VCaP (cell line): Measurements from ENCODE around the gene MARVELD2.

Experiments
- H3K27ac ChIP-seq: fragments of 450-650 bp; 2 replicates; pipeline ENCODE4 v1.5.1; 2017
- TF ChIP-seq, protein P1 (sequence below): fragments of 450-650 bp; conservative IDR thresholded peaks from 2 replicates; pipeline ENCODE4 v1.5.1; 2017; ENCODE audit warnings: mild to moderate bottlenecking, moderate library complexity

Gene MARVELD2

DNA sequence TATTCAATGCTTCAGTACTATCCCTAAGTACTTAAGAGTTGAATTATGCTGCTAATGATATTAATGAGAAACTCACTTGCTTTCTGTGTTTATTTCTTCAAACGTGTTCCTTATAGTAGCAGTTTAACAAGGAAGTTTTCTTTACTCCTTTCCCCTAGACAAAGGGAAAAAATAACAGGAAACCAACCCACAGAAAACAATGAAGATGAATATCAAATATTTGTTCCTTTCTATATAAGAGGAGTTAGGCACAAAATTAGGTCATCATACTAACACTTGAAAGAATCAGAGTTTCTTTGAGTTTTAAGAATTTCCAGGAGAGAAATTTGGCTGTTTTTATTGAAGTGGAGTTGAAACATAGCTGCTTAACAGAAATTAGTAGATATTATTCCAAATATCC is 62.3 kb downstream of the MARVELD2 start:
- H3K27ac ChIP-seq, result peak overlapping the region; percentile 59
- TF ChIP-seq, protein P1, sequence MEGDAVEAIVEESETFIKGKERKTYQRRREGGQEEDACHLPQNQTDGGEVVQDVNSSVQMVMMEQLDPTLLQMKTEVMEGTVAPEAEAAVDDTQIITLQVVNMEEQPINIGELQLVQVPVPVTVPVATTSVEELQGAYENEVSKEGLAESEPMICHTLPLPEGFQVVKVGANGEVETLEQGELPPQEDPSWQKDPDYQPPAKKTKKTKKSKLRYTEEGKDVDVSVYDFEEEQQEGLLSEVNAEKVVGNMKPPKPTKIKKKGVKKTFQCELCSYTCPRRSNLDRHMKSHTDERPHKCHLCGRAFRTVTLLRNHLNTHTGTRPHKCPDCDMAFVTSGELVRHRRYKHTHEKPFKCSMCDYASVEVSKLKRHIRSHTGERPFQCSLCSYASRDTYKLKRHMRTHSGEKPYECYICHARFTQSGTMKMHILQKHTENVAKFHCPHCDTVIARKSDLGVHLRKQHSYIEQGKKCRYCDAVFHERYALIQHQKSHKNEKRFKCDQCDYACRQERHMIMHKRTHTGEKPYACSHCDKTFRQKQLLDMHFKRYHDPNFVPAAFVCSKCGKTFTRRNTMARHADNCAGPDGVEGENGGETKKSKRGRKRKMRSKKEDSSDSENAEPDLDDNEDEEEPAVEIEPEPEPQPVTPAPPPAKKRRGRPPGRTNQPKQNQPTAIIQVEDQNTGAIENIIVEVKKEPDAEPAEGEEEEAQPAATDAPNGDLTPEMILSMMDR, result no peak

DNA sequence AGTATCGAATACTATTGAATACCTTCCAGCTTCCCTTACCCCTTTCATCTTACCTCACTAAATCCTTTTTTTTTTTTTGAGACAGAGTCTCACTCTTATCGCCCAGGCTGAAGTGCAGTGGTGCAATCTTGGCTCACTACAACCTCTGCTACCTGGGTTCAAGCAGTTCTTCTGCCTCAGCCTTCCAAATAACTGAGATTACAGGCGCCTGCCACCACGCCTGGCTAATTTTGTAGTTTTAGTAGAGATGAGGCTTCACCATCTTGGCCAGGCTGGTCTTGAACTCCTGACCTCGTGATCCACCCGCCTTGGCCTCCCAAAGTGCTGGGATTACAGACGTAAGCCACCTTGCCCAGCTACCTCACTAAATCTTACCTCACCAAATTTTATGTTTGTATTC is 63.4 kb downstream of the MARVELD2 start:
- peak overlapping the region; percentile 59 for H3K27ac ChIP-seq

DNA sequence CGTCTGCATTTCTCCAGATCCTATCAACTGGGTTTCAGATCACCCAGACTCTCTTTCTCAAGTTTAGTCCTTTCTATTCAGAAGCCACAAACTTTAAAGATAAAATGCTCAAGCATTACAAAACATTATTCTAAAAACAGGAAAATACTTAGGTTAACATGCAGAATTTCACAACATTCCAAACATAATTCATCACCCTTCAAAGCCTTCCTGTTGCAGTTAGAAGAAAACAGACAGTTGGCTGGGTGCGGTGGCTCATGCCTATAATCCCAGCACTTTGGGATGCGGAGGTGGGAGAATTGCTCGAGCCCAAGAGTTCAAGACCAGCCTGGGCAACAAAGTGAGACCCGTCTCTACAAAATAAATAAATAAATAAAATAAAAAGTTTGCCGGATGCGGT is 70.0 kb downstream of the MARVELD2 start:
- H3K27ac ChIP-seq, result no peak overlapping the region

DNA sequence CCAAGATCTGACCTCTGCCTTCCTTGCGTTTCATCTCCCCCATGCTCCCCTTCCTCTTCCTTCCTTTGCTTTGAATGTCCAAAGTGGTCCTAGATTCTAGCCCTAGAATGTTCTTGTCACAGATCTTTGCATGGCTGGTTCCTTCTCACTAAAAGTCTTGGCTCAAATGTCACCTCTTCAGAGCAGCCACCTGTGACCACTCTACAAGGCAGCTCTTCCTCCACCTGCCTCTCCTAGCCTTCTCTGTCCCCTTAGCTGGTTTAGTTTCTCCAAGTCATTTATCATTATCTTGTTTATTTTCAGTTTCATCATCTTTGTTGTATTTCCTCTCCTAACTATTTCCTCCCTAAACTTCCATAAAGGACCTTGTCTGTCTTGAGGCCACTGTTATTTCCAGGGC is 70.6 kb downstream of the MARVELD2 start:
- no peak overlapping the region for H3K27ac ChIP-seq
- TF ChIP-seq, protein P1, result no peak

More for the DNA sequence above, 70.0 kb downstream of the MARVELD2 start:
- TF ChIP-seq, protein P1, result no peak

DNA sequence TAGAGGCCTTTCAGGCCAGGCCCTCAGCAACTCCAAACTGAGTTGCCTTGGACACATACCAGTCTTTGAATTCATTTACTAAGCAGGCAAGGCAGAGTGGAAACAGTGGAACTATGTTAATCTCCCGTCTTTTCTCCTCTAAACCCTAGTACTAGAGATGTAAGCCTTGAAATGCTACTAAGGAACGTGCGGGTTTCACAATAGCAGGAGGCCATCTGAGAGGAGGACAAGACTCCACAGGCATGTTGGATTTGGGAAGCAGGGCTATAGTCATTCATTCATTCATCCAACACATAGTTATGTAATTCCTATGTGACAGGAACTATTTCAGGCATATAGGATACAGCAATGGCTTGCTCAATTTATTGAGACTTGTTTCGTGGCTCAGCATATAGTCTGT is 74.3 kb downstream of the MARVELD2 start:
- H3K27ac ChIP-seq, result no peak overlapping the region
- TF ChIP-seq, protein P1, result no peak

DNA sequence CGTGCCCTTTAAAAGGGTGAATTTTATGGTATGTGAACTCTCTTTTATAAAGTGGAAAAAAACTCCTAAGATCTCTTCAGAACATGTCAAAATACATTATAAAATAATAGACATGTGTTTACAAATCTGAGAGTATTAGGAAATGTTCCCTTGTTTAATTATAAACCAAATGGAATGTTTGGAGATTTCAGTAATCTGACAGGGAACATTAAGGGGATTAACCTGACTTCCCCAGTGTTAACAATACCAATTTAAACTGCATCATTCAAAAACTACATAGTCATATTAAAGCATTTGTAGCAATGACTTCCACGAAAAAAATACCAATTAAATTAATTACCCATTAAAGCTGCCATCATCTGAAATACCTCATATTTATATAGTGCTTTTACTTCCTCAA is 76.1 kb downstream of the MARVELD2 start:
- peak overlapping the region; percentile 96 for H3K27ac ChIP-seq
- TF ChIP-seq, protein P1, result no peak

DNA sequence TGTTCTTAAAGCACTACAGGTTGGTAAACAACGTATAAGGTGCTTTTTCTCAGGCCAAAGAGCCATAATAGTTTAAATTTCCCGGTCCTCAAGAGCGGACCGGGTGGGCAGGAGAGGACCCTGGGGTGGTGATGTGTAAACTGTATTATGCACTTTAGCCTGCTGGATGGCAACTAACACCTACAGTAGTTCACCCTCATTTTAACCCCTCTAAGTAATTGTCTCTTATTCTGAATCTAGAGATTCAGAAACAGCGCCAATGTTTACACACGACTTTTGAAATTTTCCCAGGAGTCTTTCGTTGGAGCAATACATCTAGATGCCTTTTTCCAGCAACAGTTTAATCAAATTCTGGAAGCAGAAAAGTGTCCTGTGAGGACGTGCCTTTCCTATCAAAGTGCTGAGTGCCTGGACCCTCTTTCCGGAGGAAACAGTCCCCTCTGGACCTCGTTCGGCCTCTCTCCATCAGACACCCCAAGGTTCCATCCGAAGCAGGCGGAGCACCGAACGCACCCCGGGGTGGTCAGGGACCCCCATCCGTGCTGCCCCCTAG is 77.0 kb downstream of the MARVELD2 start:
- TF ChIP-seq, protein P1, result no peak
- H3K27ac ChIP-seq, result peak overlapping the region; percentile 96

DNA sequence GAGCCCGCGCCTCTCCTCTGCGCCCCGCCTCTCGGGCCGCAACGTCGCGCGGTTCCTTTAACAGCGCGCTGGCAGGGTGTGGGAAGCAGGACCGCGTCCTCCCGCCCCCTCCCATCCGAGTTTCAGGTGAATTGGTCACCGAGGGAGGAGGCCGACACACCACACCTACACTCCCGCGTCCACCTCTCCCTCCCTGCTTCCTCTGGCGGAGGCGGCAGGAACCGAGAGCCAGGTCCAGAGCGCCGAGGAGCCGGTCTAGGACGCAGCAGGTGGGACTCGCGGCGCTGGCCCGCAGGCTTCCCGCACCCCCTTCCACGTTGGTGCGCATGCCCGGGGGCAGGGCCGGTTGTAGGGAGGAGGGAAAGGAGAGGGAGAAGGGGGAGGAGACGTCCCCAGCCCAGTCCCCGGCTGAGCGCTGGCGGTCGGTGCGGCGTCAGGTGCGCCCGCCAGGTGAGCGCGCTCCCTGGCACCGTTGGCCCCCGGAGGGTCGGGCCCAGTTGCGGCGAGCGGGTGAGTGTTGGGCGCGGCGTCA is 77.5 kb downstream of the MARVELD2 start, which contains the start of gene OCLN:
Gene OCLN (plus strand): TSS at position 400 of the 532 bp plus-strand sequence. CDS start 11,455 bp downstream, outside the sequence.
- H3K27ac ChIP-seq, result peak within 1 kb of the TSS; percentile 96

More for the DNA sequence above, 77.5 kb downstream of the MARVELD2 start, which contains the start of gene OCLN:
- TF ChIP-seq, protein P1, result peak; percentile 27; the same call in 1 of the 2 replicates
